GM21619 (cell line): ENCODE results near the gene USP31.

Experiments
- ATAC-seq: cut with Tn5 transposase; IDR thresholded peaks from one replicate; pipeline ENCODE4 v1.9.1; 2021; ENCODE audit not compliant: unreplicated experiment

Gene USP31

DNA sequence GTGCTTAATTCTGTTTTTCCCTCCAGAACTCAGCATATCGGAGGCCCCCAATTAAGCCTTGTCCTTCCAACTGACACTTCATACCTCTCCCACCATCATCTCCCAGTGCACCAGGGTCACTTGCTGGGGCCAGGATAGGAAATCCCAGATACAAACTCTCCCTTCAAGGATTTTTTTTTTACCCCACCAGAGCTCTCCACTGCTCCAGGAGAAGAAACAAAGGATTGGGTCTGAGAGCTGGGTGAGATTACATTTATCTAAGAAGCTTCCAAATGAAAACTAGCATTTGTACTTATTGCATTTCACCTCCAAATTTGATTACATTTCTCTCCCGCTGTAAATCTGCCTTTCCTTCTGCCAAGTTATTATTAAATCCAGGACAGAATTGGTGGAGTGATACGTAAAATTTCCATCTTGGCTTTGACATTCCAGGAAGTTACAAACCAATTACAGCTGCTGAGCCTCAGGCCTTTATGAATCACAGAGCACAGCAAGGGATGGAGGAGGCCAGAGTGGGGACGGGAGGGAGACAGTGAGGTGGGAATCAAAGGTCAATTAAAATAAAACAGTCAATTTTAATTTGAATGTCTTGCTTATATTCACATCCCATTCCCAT lies 123.5 kb downstream of the USP31 start:
- ATAC-seq: no peak

DNA sequence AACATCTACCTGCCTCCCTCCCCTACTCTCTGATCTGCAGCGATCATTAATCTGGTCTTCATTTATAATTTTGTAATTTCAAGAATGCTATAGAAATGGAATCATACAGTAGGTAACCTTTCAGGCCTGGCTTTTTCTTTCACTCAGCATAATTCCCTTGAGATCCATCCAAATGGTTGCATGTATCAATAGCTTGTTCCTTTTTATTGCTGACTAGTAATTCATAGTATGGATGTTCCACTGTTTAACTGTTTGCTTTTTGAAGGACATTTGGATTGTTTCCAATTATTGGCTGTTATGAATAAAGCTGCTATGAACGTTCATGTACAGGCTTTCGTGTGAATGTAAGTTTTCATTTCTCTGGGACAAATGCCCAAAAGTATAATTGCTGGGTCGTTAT lies 125.2 kb downstream of the USP31 start:
- ATAC-seq: no peak

GRCh38 chr16:23020084-23020483 lies 129.2 kb downstream of the USP31 start:
- ATAC-seq: no peak

DNA sequence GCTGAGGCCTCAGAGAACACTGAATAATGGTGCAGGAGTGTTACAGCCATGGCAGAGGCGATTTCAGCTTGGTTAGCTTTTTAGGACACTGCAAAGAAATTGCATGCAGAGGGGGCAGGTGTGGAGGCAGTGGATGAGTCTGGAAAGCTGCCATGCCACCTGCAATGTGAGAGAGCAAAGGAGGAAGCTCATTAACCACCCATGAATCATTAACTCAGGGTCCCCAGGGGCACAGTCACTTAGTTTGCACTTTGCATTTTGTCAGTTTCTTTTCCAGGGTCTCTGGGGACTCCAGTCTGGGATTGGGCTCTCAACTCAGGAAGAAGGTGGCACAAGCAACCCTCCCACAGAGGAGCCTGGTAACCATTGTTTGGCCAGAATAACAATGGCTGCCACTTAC lies 132.9 kb downstream of the USP31 start:
- ATAC-seq: no peak

- ATAC-seq: no peak
These were observed 133.7 kb downstream of the USP31 start for GRCh38 chr16:23015580-23015979.

- no peak for ATAC-seq
These were observed 134.7 kb downstream of the USP31 start for GRCh38 chr16:23014592-23014991.
